OCI-M1 (cell line): Measurements from ENCODE around the gene FAM217A.
A peak's percentile ranks its signal among the peaks of the same experiment; 100 is the strongest.

ENCODE experiments used
- DNase-seq: peaks from one replicate; lab custom pipeline; 2025; lab: John Stamatoyannopoulos, UW

The FAM217A gene

DNA sequence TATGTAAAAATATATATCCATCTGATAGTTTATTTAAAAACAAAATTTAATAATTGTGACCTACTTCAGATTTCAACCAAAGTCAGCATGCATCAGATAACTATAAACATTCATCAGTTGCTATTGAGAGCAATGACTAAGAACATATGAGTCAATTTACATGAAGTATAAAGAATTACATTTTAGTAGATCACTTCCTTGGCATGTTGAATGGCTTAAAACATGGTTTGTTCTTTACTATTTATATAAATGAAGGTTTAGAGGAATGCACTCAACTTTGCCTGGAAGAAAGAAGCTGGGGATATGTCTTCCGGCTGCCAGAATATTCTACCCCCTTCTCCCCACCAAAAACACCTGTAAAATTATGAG, 6.4 kb upstream of the FAM217A start:
- no peak for DNase-seq

DNA sequence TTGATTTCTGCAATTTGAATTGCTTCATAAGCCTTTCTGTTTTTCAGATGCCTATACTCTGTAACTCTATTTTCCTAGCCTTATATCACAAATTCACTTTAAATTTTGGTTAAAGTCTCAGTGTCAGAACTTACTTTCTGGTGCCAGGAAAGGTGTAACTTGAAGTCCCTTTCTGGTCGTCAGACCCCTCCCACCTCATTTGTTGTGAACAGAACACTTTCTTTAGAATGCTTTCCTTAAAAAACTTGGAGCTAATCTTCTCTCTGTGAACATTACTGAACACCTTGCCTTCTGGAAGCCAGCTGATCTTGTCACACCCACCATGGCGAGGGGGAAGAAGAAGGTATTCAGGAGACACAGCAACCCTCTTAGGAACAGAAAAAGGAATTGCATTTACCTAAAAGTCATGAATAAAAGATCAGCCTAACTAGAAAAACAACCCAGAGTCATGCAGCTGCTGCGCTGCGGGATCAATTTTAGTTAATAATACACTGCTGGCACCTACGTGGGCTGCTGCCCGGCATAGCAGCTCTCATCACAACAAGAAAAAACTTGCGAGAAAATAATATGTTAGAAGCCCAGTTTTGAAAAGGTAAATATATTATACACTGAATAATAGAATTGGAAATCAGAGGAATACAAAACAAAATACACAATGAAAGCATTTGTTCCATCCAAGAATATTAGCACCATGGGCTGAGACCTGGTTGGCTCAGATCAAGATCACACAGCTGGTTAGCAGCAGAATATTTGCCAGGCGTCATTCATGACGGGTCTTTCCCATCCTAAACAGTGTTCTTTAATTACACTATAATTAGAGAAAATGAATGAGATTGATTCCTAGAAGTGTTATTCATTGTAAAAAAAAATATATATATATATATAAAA, 5.8 kb upstream of the FAM217A start:
- no peak for DNase-seq

DNA sequence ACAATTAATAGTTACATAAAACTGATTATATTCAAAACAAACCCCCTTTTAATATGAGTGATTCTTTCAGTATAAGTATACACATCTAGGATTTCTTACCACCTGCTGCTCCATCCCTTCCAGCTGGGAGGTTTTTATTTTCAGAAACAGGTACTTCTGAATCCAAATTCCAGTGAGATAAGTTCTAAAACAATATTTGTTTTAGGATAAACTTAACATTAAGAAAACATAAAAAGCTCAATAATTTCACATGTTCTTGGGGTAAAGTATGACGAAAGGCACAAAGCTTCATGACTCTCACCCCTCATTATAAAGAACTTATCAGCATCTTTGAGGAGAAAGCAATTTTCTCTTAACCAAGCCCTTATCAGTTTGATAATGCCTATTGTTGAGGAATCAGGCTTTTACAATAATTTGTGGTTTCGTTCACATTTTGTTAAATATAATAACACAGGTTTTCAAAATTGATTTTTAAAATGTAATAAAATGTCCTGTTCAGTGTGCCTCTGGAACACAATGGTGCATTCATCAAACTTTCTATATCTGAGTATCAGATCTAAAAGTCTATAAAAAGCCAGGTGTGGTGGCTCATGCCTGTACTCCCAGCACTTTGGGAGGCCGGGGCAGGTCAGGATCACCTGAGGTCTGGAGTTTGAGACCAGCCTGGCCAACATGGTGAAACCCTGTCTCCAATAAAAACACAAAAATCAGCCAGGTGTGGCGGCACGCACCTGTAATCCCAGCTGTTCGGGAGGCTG, 4.3 kb downstream of the FAM217A start:
- no peak for DNase-seq

DNA sequence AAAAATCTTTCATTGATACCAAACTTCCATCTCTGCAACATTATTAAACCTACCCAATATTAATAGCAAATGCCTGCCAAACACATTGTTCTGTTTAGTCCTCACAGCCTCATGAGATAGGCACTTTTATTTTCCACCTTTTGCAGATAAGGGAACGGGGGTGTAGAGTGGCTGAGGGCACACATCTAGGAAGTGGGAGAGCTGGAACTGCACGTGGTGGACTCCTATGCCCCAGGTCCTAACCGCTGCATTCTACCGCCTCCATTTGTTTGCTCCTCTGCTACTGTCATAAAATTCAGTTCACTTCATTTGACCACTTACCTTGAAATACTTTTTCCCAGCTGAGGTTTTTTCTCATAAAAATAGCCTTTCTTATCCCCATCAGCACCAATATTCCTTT, 7.6 kb downstream of the FAM217A start:
- DNase-seq, result no peak

DNA sequence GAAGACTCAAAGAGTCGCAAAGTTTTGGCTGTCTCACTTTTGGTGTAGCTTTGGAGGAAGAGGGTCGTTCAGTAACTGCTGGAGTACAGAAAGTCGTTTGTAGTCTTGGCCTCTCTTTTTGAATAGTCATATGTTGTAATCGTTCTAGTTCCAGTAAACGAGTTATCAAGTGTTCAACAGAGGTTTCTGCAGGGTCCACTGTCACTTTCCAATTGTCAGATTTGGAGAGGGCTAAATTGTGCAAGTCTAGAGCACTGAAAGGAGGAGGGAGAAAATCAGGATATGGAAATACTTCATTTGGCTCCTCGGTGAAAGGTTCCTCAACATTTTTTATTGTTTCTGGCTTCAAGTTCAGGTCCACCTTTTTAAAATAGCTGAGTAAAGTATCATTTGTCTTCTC, 9.7 kb downstream of the FAM217A start:
- no peak for DNase-seq

DNA sequence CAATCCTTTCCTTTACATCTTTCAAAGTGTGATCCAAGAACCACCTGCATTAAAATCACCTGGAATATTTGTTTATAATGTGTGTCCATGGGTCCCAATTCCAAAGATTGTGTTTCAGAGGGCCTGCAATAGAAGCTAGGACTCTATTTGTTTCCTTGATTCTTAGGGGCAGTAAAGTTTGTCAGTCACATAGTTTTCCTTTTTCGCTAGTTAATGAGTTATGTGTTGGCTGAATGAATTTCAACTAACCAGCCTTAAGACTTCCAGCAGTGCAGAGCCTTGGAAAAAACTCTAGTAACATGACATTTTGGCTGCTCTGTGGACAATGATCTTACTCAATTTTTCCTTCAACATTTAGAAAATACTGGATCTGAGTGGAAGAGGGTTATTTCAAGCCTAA, 11.3 kb downstream of the FAM217A start:
- no peak for DNase-seq

DNA sequence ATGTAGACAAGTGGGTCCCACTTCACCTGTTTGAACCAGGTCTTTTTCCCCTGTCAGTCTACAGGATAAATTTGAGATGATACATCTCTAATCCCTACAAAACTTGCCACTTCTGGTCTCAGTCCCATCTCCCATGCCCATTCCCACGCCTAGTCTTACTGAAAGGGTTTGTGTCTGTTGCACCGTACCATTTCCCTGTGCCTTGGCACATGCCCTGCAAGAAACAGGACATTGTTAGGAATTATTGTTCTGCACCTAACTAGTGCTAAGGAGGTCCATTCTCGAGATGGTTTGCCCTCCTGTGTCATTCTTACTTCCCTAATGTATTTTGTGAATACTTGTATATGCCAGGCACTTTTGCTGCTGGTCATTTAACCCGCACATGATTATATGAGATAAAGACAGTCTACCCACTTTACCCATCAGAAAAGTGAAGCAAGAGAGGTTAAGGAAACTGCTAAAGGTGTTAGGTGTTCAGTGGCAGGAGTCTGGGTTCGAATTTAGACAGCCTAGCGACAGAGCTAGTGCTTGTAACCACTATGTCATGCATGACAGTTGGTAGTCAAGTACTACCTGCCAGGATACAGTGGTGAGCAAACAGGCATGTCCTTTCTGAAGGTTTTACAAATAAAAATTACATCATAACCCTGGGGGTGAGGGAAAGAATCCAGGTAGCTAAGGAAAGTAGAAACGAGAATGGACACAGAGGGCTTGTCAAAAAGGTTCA, 12.7 kb downstream of the FAM217A start:
- DNase-seq, result no peak

DNA sequence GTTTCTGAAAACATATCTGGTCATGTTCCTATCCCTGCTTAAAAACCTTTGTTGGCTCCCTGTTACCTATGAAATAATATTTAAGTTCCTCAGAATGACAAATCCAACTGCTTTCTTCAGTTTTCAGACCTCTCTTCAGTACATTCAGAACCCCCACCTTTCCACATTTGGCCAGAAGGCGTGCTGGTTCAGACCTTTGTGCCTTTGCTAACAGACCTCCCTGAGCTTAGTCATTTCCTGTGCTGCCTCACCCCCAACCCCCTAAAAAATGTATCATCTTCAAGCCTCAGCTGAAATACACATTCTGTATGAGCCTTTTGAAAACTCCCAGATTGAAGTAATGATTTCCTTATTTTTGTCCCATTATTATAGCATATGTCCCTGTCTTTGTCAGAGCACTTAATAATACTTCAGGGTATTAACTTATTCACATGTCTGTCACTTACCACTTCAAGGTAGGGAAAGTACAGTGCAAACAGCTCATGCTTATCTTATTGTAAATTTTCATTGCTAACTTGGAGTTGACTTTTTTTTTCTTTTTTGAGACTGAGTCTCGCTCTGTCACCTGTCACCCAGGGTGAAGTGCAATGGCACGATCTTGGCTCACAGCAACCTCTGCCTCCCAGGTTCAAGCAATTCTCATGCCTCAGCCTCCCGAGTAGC, 19.7 kb downstream of the FAM217A start:
- DNase-seq, result no peak

DNA sequence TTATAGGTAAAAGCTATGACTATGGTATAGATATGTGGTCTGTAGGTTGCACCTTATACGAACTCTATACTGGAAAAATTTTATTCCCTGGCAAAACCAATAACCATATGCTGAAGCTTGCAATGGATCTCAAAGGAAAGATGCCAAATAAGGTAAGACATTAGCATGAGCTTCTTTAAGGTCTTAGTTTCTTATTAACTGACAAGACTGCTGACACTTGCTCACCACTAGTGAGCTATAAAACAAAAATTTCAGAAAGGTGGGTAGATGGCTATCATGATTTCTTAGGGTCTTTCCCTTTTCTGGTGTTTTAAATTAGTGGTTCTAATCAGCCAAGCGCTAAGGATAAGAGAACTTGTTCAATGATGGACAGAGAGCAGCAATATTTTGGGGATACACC, 21.9 kb downstream of the FAM217A start:
- DNase-seq, result no peak

DNA sequence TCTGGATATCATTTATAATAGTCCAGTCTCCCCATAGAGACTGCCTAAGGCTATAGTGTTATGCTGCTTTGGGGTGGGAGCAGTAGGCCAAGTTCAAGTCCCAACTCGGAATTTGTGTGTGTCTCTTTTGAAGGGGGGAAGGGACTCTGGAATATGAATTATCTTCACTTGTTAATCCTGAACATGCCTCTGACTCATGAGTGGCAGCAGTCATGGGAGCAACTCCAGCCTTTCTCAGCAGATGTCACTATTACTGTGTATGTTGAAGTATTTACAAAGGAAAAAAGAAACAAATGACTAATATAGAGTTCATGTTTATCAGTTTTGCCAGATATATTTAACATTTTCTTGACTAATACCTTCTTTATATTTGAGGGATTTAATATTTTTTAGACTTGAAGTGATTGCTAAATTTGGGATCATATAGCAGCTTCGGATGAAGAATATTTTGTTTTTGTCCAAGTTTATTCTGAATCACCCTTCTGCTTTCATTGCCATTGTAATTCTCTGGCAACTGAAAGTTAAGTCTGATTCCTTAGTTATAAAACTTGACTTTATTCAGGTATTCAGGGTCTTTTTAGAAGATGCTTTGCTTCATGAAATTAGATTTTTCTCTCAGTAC, 23.4 kb downstream of the FAM217A start:
- peak; percentile 68 for DNase-seq

DNA sequence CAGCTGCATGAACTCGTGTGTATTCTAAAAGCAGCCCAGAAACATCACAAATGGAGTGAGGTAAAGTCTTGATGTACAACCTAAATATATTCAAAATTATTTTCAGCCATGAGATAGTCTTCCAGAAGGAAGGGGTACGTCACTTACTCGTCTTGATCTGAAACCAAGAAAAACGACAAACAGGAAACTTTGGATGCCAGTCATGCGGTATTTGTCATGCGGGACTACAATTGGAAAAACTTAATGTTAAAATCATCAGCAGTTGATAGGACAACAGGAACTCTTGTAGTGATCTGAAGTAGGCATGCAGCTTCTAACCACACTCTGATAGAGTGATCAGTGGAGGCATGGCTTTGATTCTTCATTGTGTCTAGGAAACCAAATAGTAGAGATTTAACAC, 29.7 kb downstream of the FAM217A start:
- no peak for DNase-seq

DNA sequence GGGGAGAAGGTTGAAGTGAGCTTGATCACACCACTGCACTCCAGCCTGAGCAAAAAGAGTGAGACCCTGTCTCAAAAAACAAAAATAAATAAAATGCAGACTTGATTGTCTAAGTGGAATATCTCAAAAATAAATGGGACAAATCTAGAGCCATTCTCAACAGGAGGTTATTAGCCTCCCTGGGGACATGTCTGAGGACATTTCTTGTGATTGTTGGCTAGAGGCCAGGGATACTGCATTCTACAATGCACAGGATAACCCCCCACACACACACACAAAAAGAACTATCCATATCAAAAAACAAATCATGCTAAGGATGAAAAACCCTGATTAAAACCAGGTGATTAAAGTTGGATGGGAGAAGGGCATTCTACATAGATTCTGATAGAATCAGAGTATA, 37.5 kb downstream of the FAM217A start:
- no peak for DNase-seq

DNA sequence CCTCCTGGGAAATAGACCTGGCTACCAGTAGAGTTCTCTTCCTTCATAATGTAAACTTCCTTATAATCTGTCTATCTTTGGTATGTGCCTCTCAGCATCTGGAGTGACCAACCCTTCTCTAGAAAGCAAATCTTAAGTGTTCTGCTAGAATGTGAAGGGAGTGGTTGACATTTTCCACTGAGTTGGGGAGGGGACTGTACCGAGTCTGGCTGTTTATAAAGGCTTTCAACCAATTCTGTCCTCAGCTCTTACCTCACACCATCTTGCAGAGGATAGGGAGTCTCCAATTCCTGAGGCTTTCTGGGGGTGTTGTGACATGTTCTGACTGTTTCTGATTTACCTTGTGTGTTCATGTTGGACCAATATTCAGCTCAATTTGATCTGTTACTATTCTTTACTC, 39.6 kb downstream of the FAM217A start:
- no peak for DNase-seq

DNA sequence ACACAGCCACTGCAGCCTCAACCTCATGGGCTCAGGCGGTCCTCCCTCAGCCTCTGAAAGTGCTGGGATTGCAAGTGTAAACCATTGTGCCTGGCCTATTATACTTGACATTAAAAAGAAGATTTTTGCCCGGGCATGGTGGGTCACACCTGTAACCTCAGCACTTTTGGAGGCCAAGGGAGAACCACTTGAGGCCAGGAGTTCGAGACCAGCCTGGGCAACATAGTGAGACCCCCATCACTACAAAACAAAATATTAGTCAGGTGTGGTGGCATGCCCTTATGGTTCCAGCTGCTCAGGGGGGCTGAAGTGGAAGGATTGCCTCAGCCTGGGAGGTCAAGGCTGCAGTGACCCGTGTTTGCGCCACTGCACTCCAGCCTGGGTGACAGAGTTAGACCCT, 42.4 kb downstream of the FAM217A start:
- DNase-seq, result no peak

DNA sequence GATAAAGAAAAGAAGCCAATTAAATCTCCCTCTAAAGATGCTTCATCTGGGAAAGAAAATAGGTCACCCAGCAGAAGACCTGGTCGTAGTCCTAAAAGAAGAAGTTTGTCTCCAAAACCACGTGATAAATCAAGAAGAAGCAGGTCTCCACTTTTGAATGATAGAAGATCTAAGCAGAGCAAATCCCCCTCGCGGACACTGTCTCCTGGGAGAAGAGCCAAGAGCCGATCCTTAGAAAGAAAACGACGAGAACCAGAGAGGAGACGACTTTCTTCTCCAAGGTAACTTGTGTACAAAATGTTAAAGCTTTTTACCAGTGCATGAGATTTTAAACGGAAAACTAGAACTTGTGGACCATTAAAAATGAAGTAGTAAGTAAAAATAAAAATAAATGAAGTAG, 46.5 kb downstream of the FAM217A start:
- no peak for DNase-seq

DNA sequence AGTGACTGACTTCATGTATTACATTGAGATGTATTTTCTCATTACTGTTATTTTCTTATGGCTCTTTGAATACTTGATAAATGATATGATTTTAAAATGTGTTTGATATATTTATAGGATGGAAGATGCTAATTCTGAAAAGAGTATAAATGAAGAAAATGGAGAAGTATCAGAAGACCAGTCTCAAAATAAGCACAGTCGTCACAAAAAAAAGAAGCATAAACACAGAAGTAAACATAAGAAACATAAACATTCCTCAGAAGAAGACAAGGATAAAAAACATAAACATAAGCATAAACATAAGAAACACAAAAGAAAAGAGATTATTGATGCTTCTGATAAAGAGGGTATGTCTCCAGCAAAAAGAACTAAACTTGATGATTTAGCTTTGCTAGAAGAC, 47.5 kb downstream of the FAM217A start:
- no peak for DNase-seq

DNA sequence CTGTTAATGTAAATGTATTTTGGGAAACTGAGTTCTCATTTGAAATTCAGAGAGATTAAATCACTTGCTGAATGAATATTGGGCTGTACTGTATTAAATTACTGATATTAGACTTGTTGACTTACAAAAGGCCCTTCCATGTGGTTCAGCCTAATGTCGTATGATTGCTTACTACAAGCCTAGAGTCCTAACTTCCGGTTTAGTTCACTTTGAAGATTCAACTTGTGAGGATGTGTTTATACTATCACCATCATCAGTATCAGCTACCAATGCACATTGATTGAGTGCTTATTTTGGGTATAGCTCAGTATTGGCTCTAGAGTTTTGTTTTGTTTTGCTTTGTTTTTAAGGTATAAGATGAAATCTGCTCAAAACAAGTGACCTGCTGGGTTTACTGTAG, 48.3 kb downstream of the FAM217A start:
- DNase-seq, result no peak

DNA sequence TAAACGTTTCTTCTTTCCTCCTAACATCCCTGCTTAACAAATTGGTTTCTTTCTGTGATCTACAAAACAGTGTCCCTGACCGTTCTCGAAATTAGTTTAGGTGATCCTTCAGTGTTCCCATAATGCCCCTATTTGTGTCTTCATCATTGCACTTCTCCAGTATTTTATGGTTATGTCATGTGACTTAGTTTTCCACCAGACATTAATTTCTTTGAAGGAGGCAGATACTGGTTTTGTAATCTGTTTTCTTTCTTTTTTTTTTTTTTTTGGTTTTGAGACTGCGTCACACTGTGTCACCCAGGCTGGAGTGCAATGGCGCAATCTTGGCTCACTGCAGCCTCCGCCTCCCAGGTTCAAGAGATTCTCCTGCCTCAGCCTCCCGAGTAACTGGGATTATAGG, 49.2 kb downstream of the FAM217A start:
- no peak for DNase-seq

DNA sequence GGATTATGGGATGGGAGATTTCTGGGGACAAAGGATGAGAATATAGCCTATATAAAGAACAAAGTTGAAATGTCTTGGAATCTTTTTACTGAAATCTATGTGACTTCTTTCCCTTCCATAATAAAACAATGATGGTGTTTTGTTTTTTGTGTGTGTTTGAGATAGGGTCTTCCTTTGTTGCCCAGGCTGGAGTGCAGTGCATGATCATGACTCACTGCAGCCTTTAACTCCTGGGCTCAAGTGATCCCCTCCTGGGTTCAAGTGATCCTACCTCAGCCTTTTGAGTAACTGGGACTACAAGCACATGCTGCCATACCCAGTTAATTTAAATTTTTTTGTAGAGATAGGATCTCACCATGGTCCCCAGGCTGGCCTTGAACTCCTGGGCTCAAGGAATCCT, 50.9 kb downstream of the FAM217A start:
- peak; percentile 27 for DNase-seq

DNA sequence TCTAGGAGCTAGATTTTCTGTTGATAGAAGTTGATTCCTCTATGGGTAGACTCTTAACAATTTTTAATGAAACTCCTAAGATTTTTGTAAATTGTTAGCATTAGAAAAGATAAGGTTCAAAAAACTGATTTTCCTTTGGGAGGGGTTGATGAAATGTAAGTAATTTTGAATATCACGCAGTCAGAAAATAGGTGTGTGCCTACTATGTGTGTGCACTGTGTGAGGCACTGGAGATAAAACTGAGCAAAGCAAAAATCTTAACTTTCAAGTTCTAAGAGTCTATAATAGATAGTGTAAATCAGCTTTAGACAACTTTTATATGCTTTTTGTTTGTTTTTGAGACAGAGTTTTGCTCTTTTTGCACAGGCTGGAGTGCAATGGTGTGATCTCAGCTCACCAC, 53.3 kb downstream of the FAM217A start:
- no peak for DNase-seq

DNA sequence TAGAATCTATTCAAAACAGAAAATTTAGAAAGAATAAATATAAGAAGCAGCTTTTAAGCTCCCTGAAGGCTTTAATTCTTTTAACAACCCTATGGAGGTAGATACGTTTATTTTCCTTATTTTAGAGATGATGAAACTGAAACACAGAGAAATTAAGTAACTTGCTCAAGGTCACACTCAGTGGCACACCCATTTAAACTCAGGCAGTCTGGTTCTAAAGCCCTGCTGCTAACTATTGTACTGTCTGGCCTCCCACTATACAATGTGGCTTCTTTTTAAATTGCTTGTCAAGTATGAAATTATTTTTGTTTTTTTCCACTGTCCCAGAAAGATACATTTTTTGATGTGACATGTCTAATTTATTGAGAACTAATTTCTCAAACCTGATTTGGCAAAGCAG, 55.7 kb downstream of the FAM217A start:
- DNase-seq, result peak; percentile 27
